ENCODE measurements around the gene GALNT8.
A peak's percentile ranks its signal among the peaks of the same experiment; 100 is the strongest.

Gene GALNT8

GRCh38 chr12:4796694-4797482 is 76.7 kb downstream of the GALNT8 start:
- DNase-seq (ENCODE audit: low spot score) = no peak

GRCh38 chr12:4800555-4800954 is 80.4 kb downstream of the GALNT8 start:
- DNase-seq (ENCODE audit: low spot score) = no peak

DNA sequence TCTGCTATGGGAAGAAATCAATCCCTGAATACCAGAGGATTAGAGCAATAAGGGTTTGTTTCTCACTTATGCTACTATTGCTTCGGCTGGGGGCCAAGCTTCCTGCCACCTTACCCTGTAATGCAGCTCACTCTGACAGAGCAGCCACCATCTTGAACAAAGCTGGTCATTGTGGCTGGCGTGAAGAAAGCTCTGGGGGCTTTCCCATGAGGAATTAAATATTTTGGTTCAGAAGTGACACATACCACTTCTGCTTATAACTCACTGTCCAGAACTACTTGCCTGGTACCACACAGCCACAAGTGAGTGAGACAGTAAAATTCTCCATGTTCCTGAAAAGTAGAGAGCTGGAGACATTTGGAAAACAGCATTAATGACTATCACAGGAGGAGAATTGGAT is 82.6 kb downstream of the GALNT8 start:
- no peak for DNase-seq (ENCODE audit: low spot score)

DNA sequence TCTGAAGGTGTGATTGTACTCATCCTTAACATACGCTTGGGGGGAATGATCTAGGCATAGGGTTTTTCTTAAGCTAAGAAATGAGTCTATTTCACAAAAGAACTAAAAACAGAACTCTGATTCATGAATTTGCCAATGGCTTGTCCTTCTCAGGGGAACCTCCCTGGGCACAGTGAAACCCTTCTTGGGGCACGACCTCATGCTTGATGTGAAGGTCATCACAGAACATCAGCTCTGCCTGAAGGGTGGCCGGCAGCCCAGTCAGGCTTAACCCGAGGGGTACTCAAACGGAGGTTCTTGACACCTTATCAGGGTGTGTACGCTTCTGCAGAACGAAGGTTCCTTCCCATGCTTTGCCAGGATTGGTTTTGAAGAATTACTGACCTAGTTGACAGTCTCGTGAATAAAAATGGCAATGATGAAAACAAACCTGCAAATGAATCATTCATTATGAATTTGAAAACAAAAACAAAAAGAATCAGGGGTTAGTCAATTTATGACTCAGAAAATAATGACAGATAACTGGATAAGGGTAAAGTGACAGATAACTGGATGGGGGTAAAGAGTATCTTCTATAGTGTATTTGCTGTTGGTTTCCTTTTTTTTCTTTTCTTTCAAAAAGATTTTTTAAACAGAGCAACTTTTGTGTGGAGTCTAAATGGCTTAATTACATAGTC is 86.4 kb downstream of the GALNT8 start:
- DNase-seq (ENCODE audit: low spot score) = no peak

DNA sequence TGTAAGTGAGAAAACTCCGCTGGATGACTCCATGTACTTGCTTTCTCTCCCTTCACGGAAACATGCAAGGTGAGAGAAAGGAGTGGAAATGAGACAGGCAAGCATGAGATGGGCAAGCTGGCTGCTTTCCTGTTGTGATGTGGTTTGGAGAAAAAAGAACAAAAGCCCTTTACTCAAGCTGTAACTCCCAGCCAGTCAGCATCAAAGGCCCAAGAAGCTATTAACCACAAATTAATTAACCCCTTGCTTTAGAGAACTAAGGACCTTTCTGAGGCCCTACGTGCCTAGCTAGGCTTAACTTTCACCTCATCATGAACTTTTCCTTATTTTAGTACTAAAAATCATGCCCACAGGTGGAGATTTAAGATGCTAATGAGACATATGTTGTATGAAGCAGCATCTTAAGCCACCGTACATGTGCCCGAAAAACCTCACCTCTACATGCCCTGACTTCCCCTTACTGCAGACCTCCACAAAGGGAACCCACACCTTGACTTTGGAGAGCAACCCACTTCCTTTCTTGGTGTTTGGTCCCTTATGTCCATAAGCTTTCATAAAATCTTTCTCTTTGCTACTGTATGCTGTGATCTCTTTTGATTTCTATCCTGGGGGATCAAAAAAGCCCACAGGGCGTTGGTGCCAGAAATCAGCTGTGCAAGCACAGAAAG is 87.0 kb downstream of the GALNT8 start:
- no peak for DNase-seq (ENCODE audit: low spot score)

DNA sequence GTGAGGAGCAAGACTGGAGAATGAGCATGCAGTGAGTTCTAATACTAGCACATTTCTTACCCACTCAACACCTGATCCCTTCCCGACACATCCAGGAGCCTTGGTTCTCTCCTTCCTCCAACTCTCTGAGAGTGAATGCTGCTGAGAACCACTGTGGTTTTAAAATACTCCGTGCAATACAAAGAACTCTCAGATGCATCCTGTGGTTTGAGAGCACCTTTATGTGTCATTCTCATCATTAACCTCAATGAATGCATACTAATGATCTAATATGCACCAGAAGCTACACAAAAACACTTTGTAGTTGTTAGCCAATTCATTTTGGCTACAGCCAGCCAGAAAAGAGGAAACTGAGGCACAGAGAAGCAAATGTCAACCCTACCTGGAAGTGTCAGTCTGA is 87.6 kb downstream of the GALNT8 start:
- no peak for DNase-seq (ENCODE audit: low spot score)

DNA sequence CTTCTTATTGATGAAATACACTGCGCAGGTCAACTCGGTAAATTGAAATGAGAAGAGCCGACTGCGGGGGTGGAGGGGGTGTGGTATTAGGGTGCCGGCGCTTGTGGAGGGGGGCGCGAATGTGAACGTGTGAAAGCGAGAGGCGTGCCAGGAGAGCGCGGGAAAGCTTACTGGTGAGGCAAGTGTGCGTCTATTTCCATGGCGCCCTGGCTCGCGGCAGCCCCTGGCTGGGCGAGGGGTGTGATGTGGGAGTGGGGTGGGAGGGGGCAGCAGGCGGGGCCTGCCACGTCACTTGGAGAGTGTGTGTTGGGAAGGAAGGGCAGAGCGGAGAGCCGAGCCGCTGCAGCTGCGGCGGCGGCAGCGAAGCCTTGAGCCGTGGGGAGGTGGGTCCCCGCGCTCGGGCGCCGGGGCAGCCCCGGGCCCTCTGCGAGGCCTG is 88.8 kb downstream of the GALNT8 start:
- peak; percentile 87 for DNase-seq (ENCODE audit: low spot score)

- DNase-seq (ENCODE audit: low spot score) = peak; percentile 65
Observed at GRCh38 chr12:4809449-4810218, 89.4 kb downstream of the GALNT8 start.

DNA sequence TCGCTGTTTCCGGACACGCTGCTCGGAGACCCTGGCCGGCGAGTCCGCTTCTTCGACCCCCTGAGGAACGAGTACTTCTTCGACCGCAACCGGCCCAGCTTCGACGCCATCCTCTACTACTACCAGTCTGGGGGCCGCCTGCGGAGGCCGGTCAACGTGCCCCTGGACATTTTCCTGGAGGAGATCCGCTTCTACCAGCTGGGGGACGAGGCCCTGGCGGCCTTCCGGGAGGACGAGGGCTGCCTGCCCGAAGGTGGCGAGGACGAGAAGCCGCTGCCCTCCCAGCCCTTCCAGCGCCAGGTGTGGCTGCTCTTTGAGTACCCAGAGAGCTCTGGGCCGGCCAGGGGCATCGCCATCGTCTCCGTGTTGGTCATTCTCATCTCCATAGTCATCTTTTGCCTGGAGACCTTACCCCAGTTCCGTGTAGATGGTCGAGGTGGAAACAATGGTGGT is 90.0 kb downstream of the GALNT8 start:
- no peak for DNase-seq (ENCODE audit: low spot score)

GRCh38 chr12:4812624-4813327 is 92.6 kb downstream of the GALNT8 start:
- no peak for DNase-seq (ENCODE audit: low spot score)

GRCh38 chr12:4813741-4814140 is 93.5 kb downstream of the GALNT8 start:
- DNase-seq (ENCODE audit: low spot score) = no peak

GRCh38 chr12:4814485-4814884 is 94.3 kb downstream of the GALNT8 start:
- no peak for DNase-seq (ENCODE audit: low spot score)

GRCh38 chr12:4816744-4817525 is 96.7 kb downstream of the GALNT8 start:
- DNase-seq (ENCODE audit: low spot score) = no peak

- DNase-seq (ENCODE audit: low spot score) = no peak
Observed at GRCh38 chr12:4817880-4818279, 97.7 kb downstream of the GALNT8 start.

DNA sequence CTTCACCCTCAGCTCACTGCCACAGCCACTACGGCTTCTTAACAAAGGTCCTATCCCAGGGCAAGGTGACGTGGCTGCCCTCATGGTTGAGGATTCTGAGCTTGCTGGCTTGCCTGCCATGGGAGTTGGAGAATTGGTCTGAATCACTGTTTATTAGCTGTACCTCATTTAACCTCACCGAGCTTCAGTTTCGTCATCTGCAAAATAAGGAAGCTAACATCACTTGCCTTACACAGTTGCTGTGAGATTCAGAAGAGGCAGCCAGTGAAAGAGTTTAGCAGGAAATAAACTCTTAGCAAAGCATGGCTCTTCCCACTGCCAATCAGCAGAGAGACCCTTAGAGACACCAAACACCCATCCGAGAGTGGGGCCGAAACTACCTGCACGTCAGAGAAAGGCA is 99.5 kb downstream of the GALNT8 start:
- DNase-seq (ENCODE audit: low spot score) = no peak

- DNase-seq (ENCODE audit: low spot score) = peak; percentile 19
Observed at GRCh38 chr12:4820971-4821370, 100.8 kb downstream of the GALNT8 start.

Data from SK-N-DZ (cell line).